Ascending aorta (tissue), 2 donors: ENCODE measurements around the gene ADAMTS16. TPM values are rescaled to one million over a fixed set of nuclear protein-coding genes. Genes with fewer than 3 reads are reported as not detected.

Experiments
- DNase-seq, 2 donors: peaks; one replicate each; pipeline ENCODE4 v3.0.0-alpha.2; 2019; ENCODE audit warnings: low spot score in 2 of 2
- H3K27ac ChIP-seq, 2 donors: fragments of 200-600 bp; sonication (generic); one replicate each; pipeline ENCODE4 v1.5.1; 2016 to 2017; ENCODE audit warnings: mild to moderate bottlenecking in 1 of 2
- H3K27me3 ChIP-seq: fragments of 200-600 bp; sonication (generic); one replicate; pipeline ENCODE4 v1.5.1; 2017
- H3K36me3 ChIP-seq, 2 donors: fragments of 200-600 bp; sonication (generic); one replicate each; pipeline ENCODE4 v1.5.1; 2016
- H3K4me1 ChIP-seq, 2 donors: fragments of 200-600 bp; sonication (generic); one replicate each; pipeline ENCODE4 v1.5.1; 2016 to 2017; ENCODE audit warnings: mild to moderate bottlenecking in 1 of 2
- H3K4me3 ChIP-seq, 2 donors: fragments of 200-600 bp; sonication (generic); one replicate each; pipeline ENCODE4 v1.5.1; 2016 to 2017; ENCODE audit warnings: mild to moderate bottlenecking in 1 of 2
- H3K9me3 ChIP-seq, 2 donors: fragments of 200-600 bp; sonication (generic); one replicate each; pipeline ENCODE4 v1.5.1; 2016
- intact Hi-C: fragments of 100-400 bp; cut with DNase I; formaldehyde crosslinking; loops from one replicate; pipeline ENCODE4 v1.15.1; 2023
- total RNA-seq: library from RNA; depleted of rRNA; stranded (reverse); fragments of >200 nt; gene quantifications from one replicate; pipeline ENCODE4 v1.1.0, GENCODE V29; 2016
- TF ChIP-seq, protein P1 (sequence below), 3 experiments: fragments of 200-600 bp in 2 of 3; fragments of 450-650 bp in 1 of 3; sonication (generic) in 2 of 3; IDR thresholded peaks; one replicate each; pipeline ENCODE4 v1.5.1; 2016 to 2019; ENCODE audit warnings: antibody characterized with exemption in 3 of 3, mild to moderate bottlenecking in 1 of 3, moderate library complexity in 1 of 3

The ADAMTS16 gene
- total RNA-seq, 1 donor from 2014 or later: 1.6 TPM

DNA sequence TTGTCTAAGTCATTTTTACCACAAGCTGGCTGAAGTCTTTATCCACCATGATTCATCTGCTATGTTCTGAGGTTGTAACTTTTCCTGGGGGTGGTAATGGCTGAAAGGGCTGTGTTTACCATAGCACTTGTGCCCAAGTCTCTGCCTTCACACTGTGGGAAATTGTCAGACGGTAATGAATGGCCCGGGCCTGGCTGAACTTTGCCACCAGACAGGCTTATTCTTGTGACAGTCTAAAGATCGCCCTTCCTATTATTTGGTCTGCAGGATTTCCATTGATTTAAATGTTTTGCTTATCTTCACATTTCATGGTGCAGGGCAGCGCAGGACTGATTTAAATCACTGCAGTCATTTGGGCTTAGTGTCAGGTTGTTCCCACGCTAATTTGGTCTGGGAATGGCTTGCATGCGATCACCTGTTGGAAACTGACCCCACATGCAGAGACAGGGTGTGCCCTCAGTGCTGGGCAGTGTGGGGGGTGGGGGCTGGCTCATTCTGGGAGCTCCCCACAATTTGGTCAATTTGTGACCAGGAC lies 173.0 kb downstream of the ADAMTS16 start:
- H3K27ac ChIP-seq: no peak overlapping the region
- no peaks in the 10 kb centered on the region for H3K4me1 ChIP-seq
- H3K36me3 ChIP-seq: no peaks in the 10 kb centered on the region
- TF ChIP-seq, protein P1, sequence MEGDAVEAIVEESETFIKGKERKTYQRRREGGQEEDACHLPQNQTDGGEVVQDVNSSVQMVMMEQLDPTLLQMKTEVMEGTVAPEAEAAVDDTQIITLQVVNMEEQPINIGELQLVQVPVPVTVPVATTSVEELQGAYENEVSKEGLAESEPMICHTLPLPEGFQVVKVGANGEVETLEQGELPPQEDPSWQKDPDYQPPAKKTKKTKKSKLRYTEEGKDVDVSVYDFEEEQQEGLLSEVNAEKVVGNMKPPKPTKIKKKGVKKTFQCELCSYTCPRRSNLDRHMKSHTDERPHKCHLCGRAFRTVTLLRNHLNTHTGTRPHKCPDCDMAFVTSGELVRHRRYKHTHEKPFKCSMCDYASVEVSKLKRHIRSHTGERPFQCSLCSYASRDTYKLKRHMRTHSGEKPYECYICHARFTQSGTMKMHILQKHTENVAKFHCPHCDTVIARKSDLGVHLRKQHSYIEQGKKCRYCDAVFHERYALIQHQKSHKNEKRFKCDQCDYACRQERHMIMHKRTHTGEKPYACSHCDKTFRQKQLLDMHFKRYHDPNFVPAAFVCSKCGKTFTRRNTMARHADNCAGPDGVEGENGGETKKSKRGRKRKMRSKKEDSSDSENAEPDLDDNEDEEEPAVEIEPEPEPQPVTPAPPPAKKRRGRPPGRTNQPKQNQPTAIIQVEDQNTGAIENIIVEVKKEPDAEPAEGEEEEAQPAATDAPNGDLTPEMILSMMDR (IDR thresholded peaks at IDR 0.05): no peak
- no peak overlapping the region for H3K4me3 ChIP-seq
- H3K9me3 ChIP-seq: no peaks in the 10 kb centered on the region
- no peak for DNase-seq
- intact Hi-C loops: no loop called here
- H3K27me3 ChIP-seq: no peaks in the 10 kb centered on the region

DNA sequence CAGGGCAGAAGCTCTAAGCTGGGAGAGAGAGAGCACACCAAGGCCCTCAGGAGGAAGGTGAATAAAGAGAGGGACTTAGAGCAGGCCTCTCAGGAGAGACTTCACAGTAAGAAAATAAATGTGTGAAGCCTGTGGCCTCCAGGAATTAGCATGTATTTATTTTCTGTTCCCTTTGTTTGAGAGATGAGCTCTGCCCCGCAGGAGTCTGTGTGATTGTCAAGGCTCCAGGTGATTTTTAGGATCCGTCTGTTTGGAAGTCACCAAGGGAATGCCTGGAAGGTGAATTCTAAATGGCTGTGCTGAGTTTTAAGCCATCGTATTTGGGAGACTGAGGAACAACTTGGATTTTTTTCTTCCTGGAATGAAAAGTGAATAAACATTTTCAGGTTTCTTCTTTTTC lies 174.0 kb downstream of the ADAMTS16 start:
- Histone ChIP-seq H3K4me1 (no peaks in the 10 kb centered on the region), H3K36me3 (no peaks in the 10 kb centered on the region), H3K27me3 (no peaks in the 10 kb centered on the region), H3K9me3 (no peaks in the 10 kb centered on the region), H3K4me3 (no peak overlapping the region), H3K27ac (no peak overlapping the region)
- DNase-seq: no peak
- TF ChIP-seq, protein P1 (IDR thresholded peaks at IDR 0.05): no peak
- intact Hi-C loops: no loop called here

- no peaks in the 10 kb centered on the region for H3K27me3 ChIP-seq
- intact Hi-C loops: no loop called here
These were observed 174.5 kb downstream of the ADAMTS16 start for GRCh38 chr5:5314626-5315025.

DNA sequence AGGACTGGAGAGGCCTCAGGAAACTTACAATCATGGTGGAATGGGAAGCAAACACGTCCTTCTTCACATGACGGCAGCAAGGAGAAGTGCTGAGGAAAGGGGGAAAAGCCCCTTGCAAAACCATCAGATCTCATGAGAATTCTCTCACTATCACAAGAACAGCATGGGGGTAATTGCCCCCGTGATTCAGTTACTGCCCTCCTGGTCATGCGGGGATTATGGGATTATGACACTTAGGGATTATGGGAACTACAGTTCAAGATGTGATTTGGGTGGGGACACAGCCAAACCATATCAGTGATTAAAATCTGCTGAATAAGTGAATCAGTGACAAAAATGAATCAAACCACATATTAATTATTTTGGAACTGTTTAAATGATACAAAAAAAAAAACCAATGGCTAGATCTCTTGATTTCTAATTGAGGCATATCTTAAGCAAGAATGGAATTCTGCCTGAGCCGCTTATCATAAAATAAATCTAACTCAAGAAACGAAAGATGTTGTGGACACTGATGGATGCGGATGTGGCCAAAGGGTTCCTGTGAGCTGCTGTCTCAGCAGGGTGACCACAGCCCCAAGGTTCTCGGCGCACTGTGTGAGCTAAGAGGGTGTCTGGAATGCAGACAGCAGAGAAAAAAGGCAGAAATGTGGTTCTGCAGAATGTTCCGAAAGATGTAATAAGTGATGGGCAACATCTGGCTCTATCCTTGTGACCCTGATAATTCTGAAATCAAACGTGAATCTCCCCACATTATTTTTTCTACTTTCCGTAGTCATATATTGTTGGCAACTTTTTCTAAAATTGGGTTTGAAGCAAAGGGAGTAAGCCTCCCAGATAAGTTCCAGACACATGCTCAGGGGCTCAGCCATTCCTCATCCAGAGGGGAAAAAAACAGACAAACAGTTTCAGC lies 175.2 kb downstream of the ADAMTS16 start:
- Histone ChIP-seq H3K4me1 (no peaks in the 10 kb centered on the region), H3K27ac (no peak overlapping the region), H3K9me3 (no peaks in the 10 kb centered on the region), H3K36me3 (no peaks in the 10 kb centered on the region), H3K27me3 (no peaks in the 10 kb centered on the region), H3K4me3 (no peak overlapping the region)
- intact Hi-C loops: no loop called here
- DNase-seq: no peak
- TF ChIP-seq, protein P1 (IDR thresholded peaks at IDR 0.05): no peak

More at GRCh38 chr5:5314626-5315025, 174.5 kb downstream of the ADAMTS16 start:
- no peaks in the 10 kb centered on the region for H3K36me3 ChIP-seq
- no peak overlapping the region for H3K4me3 ChIP-seq
- H3K4me1 ChIP-seq: no peaks in the 10 kb centered on the region
- H3K27ac ChIP-seq: no peak overlapping the region
- TF ChIP-seq, protein P1 (IDR thresholded peaks at IDR 0.05): no peak
- no peaks in the 10 kb centered on the region for H3K9me3 ChIP-seq
- no peak for DNase-seq

- Histone ChIP-seq H3K4me1 (no peaks in the 10 kb centered on the region), H3K27ac (no peak overlapping the region), H3K9me3 (peaks cover 0 to 6% of the 10 kb centered on the region in 2 donors), H3K27me3 (no peaks in the 10 kb centered on the region), H3K36me3 (no peaks in the 10 kb centered on the region), H3K4me3 (no peak overlapping the region)
- TF ChIP-seq, protein P1 (IDR thresholded peaks at IDR 0.05): no peak
- no peak for DNase-seq
- intact Hi-C loops: no loop called here
These were observed 176.2 kb downstream of the ADAMTS16 start for GRCh38 chr5:5316334-5316733.
